ENCODE results near the gene DEPDC1B.
"Not testable (repeated sequence)": the region's sequence is repeated elsewhere in the genome, so short reads cannot be mapped to it uniquely, and the experiment has no call there.

The DEPDC1B gene

DNA sequence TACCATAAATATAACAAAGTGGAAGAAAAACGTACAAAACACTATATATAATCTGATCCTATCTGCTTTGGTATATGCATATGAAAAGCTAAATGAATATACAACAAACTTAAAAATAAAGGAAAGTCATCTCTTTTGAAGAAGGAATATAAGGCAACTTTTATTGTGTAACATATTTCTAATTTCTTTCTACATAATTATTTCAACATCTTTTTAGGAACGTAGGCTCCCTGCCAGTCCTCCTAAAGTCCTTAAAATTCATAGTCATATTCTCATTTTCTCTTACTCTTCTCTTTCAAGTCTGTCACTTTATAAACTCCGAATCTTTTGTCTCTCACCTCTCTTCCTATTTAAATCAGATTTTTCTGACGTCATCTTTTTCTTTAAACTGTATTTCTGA lies 9.6 kb downstream of the DEPDC1B start:
- no peak for DNase-seq

- no peak for DNase-seq
These were observed 11.0 kb downstream of the DEPDC1B start for GRCh38 chr5:60688980-60689379.

DNA sequence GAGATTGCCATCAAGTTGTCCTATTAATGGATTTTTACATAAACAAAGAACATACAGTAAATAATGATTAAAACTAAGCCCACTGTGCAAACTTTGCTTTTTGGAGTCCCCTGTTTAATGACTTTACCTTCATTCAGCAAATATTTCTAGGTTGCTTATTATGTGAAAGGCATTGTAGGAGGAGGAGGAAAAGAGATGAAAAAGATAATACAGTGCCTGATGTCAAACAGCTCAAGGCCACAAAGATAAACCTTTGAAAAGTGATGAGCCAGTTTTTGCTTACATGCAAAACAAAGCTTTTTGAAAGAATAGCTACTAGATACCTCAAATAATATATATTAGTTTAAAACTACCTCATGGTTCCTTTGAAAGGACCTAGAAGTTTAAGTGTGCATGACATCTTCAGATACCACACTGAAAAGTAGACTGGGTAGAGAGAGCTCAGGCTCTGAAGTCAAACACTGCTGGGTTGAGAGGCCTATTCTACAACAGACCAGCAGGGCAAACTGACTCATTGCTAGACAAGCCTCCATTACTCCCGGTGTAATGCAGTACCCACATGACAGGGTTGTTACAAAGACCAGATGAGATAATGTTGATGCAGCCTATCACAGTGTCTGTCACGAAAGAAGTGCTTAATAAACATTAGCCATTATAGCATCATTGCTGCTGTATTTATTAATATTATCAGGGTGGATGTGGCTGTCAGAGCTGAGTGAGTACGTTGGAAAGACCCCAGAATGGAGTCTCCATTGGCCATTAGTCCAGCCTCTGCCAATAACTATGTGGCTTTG lies 11.8 kb downstream of the DEPDC1B start:
- no peak for DNase-seq

DNA sequence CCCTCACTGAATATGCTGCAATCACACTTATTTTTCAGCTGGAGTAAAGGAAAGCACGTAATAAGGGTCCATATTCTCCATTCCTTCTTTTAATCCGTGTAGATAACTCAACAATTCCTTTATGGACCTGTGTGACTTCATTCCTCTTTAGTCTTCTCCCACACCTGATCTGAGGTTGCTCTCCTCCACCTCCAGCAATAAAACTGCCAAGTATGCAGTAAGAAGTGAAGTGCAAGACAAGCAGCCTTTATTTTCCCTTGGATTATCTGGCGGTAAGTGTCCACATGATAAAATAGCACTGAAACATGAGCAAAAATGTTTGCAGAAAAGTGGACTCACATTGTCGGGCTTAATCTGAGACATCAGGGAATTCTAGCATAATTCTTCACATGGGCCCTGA lies 13.8 kb downstream of the DEPDC1B start:
- DNase-seq, result no peak

- no peak for DNase-seq
These were observed 14.3 kb downstream of the DEPDC1B start for GRCh38 chr5:60685700-60686099.

DNA sequence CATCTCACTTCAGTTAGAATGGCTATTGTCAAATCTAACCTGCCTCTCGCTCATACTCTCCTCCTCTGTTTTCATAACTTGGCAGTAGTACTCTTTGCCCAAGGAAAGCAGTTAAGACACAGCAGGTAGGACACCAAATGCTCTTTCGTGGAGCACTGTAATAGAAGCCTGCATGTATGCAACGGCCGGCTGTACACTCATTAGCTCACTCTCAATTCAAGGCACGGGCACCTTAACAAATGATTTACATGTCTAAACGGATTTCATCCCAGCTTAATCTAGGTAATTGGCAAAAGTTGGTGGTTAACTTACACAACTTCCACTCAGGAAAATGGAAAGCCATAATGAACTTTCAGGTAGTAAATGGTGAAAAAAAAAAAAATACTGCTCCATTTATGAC lies 14.9 kb downstream of the DEPDC1B start:
- no peak for DNase-seq

DNA sequence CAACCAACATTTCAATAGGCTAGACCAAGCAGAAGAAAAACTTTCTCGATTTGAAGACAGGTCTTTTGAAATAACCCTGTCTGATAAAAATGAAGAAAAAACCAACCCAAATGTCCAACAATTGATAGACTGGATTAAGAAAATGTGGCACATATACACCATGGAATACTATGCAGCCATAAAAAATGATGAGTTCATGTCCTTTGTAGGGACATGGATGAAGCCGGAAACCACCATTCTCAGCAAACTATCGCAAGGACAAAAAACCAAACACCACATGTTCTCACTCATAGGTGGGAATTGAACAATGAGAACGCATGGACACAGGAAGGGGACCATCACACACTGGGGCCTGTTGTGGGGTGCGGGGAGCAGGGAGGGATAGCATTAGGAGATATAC lies 18.0 kb downstream of the DEPDC1B start:
- DNase-seq, result not testable (repeated sequence)

GRCh38 chr5:60679816-60680215 lies 20.1 kb downstream of the DEPDC1B start:
- DNase-seq, result no peak

GRCh38 chr5:60677850-60678664 lies 21.9 kb downstream of the DEPDC1B start:
- no peak for DNase-seq

DNA sequence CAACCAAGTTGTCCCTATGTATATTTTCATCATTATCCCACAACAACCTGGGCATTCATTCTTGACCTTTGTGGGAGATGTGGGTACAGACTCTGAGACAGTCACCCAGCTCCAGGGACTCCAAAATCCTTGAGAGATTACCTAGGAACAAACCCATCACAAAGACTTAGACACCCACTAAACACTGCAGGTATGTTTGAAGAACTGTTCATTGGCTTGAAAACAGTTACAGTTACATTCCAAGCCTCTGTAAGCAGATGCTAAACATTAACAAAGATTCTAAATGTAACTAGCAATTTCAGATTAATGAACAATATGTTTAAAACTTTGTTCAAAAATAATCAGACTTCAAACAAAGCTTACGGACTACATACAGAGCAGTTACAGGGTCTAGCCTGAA lies 24.7 kb downstream of the DEPDC1B start:
- DNase-seq, result no peak

GRCh38 chr5:60674251-60675069 lies 25.5 kb downstream of the DEPDC1B start:
- no peak for DNase-seq

- no peak for DNase-seq
These were observed 26.6 kb downstream of the DEPDC1B start for GRCh38 chr5:60673334-60673733.

- DNase-seq, result no peak
These were observed 27.2 kb downstream of the DEPDC1B start for GRCh38 chr5:60672693-60673264.

GRCh38 chr5:60671899-60672692 lies 27.9 kb downstream of the DEPDC1B start:
- no peak for DNase-seq

DNA sequence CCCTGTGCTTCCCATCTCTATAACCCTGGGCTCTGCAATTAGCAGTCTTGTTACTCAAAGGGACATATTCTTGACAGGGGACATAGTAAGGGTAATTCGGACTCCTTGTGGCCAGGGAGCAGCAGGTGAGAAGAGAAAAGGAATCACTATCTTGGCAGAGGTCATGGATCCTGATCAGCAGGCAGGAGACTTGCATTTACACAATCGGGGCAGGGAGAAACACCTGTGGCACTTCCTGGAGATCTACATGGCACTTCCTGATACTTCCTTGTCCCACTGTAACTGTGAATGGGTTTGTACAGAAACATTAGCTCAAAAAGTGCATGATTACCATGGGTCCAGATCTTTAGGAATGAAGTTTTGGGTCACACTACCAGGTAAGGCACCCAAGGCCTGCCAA lies 29.2 kb downstream of the DEPDC1B start:
- no peak for DNase-seq

DNA sequence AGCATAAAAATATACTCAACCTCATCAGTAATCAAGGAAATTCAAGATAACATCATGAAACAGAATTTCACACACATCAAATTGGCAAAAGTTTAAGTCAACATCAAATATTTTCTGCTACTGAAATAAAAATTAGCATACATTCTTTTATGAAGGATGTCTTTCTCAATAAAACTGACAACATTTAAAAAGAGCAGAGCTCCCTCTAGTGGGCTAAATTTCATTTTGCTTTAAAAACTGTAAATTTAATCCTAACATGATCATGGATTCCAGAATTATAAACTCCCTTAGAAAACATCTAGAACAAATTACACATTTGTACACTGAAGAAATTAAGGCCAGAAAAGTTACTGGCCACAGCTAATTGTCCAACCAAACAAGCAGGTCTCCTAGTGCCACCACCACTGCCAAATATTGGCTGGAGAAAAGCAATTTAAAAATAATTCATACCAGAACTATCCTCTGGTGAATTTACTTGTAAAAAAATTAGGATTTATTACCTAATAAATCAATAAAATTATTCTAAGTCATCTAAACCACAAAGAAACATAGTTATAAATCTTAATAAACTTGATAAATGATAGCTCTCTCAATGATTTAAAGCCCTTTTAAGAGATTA lies 31.2 kb downstream of the DEPDC1B start:
- DNase-seq, result no peak

DNA sequence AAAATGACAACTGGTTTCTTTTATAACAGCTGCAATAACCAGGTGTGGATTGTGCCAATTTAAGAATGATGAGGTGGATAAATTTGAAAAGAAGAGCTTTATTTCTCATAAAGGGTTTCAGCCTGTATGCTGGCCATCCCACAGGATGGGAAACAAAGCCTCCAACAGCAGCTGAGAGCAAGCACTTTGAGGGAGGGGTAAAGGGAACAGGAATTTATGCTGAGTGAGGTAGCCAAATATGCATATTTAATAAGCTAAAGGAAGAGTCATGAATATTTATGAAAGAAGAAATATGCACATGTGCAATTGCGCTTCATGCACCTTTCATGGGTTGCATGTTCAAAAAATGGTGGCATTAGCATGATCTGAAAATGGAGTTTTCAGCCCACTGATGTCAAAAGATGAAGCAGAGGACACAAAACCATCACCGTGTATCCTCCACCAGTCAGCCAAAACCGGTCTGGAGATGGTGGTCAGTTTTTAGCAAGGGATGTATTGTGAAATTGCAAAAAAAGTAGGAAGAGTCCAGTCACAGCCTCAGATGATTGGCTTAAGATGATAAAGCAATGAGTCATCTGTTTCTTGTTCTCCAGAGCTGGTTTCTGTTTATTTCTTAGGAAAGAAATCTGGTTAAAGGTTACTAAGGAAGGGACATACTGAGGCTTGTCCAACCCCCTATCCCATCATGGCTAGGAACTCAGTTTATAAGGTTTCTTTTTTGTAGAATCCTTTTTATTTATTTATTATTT lies 47.9 kb downstream of the DEPDC1B start:
- DNase-seq, result no peak

DNA sequence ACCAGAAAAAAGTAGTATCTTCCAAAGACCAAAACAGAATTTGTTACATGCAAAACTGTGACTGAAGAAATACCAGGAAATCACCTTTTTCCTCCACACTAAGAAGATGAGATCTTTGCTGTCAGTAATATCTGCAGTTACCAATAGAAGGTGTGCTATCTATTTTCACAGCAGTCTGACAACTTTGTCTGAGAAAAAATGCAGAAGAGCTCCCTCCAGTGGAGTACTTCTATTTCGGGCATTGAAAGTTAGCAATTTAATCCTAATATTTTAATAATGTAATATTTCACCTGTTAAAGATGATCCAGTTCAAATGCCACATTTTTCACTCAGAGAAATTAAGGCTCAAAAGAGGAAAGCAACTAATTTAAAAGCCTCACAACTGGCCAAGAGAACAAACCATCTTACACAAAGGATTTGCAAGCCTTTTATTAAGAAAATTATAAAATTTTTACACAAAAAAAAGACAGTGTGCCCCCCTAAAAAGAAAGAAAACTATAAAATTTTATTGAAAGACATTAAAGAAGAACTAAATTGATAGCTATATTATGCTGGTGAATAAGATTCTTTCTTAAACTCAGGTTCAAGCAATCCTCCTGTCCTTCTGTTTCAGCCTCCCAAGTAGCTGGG lies 50.6 kb downstream of the DEPDC1B start:
- no peak for DNase-seq

GRCh38 chr5:60648175-60648574 lies 51.8 kb downstream of the DEPDC1B start:
- DNase-seq, result no peak

GRCh38 chr5:60640901-60641300 lies 59.1 kb downstream of the DEPDC1B start:
- no peak for DNase-seq

Data from NCI-H2081 treated with DMSO at 0.1 percent for 48 hours (cell line).